GM23338 (cell line): ENCODE measurements around the gene RALGPS1. TPM values are rescaled to one million over a fixed set of nuclear protein-coding genes. Genes with fewer than 3 reads are reported as not detected.

ENCODE experiments used
- ATAC-seq: fragments of 200-7000 bp; cut with Tn5 transposase; 3 replicates; pipeline ENCODE4 v1.9.1; 2020
- DNase-seq: peaks from one replicate; pipeline ENCODE4 v3.0.0-alpha.2; 2015; ENCODE audit warnings: low spot score
- H2AFZ ChIP-seq: fragments of 200-600 bp; sonication (generic); 2 replicates; pipeline ENCODE4 v1.8.0; 2016; ENCODE audit warnings: antibody characterized with exemption, mild to moderate bottlenecking, moderate library complexity
- H3F3A ChIP-seq: fragments of 200-600 bp; sonication (generic); replicated peaks from 2 replicates; pipeline ENCODE4 v1.8.0; 2017; ENCODE audit warnings: antibody characterized with exemption, mixed run types, low read depth
- H3K27ac ChIP-seq: fragments of 200-600 bp; sonication (generic); 2 replicates; pipeline ENCODE4 v1.6.1; 2016; ENCODE audit warnings: low read depth
- H3K27me3 ChIP-seq: fragments of 200-600 bp; sonication (generic); 2 replicates; pipeline ENCODE4 v1.8.0; 2016; ENCODE audit warnings: mild to moderate bottlenecking, mixed run types, moderate library complexity; ENCODE audit not compliant: insufficient read depth
- H3K36me3 ChIP-seq: fragments of 200-600 bp; sonication (generic); 2 replicates; pipeline ENCODE4 v1.8.0; 2016; ENCODE audit warnings: mild to moderate bottlenecking; ENCODE audit not compliant: insufficient read depth
- H3K4me1 ChIP-seq: fragments of 200-600 bp; sonication (generic); 2 replicates; pipeline ENCODE4 v1.8.0; 2016; ENCODE audit warnings: mild to moderate bottlenecking, moderate library complexity; ENCODE audit not compliant: insufficient read depth
- H3K4me2 ChIP-seq: fragments of 200-600 bp; sonication (generic); 2 replicates; pipeline ENCODE4 v1.7.1; 2017; ENCODE audit warnings: mixed run types
- H3K4me3 ChIP-seq: fragments of 200-600 bp; sonication (generic); 2 replicates; pipeline ENCODE4 v1.6.1; 2016; ENCODE audit warnings: mixed run types
- H3K79me2 ChIP-seq: fragments of 200-600 bp; sonication (generic); replicated peaks from 2 replicates; pipeline ENCODE4 v1.8.0; 2017; ENCODE audit warnings: mild to moderate bottlenecking; ENCODE audit not compliant: insufficient read depth
- H3K9me2 ChIP-seq: fragments of 200-600 bp; sonication (generic); 2 replicates; pipeline ENCODE4 v1.8.0; 2017; ENCODE audit not compliant: insufficient read depth
- H4K20me1 ChIP-seq: fragments of 200-600 bp; sonication (generic); replicated peaks from 2 replicates; pipeline ENCODE4 v1.8.0; 2017; ENCODE audit warnings: mild to moderate bottlenecking; ENCODE audit not compliant: insufficient read depth
- H3K27ac Mint-ChIP-seq: 2 replicates; pipeline ENCODE4 v1.8.0; 2020; ENCODE audit warnings: inconsistent platforms, mild to moderate bottlenecking, moderate library complexity, mixed read lengths
- H3K27me3 Mint-ChIP-seq: 3 replicates; pipeline ENCODE4 v1.8.0; 2022; ENCODE audit warnings: low read depth, mild to moderate bottlenecking, moderate library complexity, mixed read lengths, inconsistent platforms; ENCODE audit not compliant: insufficient read depth, poor library complexity
- H3K36me3 Mint-ChIP-seq: 3 replicates; pipeline ENCODE4 v1.8.0; 2021; ENCODE audit warnings: low read depth, mild to moderate bottlenecking, inconsistent platforms, moderate library complexity, mixed read lengths
- H3K4me1 Mint-ChIP-seq: 3 replicates; pipeline ENCODE4 v1.8.0; 2020; ENCODE audit warnings: mild to moderate bottlenecking, inconsistent platforms, mixed read lengths
- H3K4me3 Mint-ChIP-seq: 3 replicates; pipeline ENCODE4 v1.8.0; 2021; ENCODE audit warnings: moderate library complexity, mild to moderate bottlenecking, inconsistent platforms, mixed read lengths
- H3K9me3 Mint-ChIP-seq: 3 replicates; pipeline ENCODE4 v1.8.0; 2020; ENCODE audit warnings: moderate library complexity, mild to moderate bottlenecking, inconsistent platforms, mixed read lengths
- CREB1 ChIP-seq: fragments of 250-450 bp; sonication (Bioruptor Pico); IDR thresholded peaks from 2 replicates; pipeline ENCODE4 v1.5.0; 2020; ENCODE audit warnings: low read depth, mild to moderate bottlenecking, moderate library complexity
- EZH2 ChIP-seq: fragments of 200-600 bp; sonication (generic); IDR thresholded peaks from one replicate; pipeline ENCODE4 v1.8.0; 2017; ENCODE audit warnings: antibody characterized with exemption, mild to moderate bottlenecking, low read depth; ENCODE audit not compliant: unreplicated experiment
- EZH2phosphoT487 ChIP-seq: fragments of 200-600 bp; sonication (generic); IDR thresholded peaks from one replicate; pipeline ENCODE4 v1.8.1; 2018; ENCODE audit warnings: antibody characterized with exemption; ENCODE audit not compliant: unreplicated experiment
- NANOG ChIP-seq: IDR thresholded peaks from 2 replicates; pipeline ENCODE4 v1.6.1; 2016; ENCODE audit warnings: antibody characterized with exemption, borderline replicate concordance
- POLR2AphosphoS5 ChIP-seq: IDR thresholded peaks from 2 replicates; pipeline ENCODE4 v1.6.1; 2016; ENCODE audit warnings: antibody characterized with exemption, low read depth
- STAT1 ChIP-seq: IDR thresholded peaks from one replicate; pipeline ENCODE4 v1.6.1; 2016; ENCODE audit warnings: antibody characterized with exemption; ENCODE audit not compliant: unreplicated experiment
- ZNF114 ChIP-seq: fragments of 250-450 bp; sonication (Bioruptor Pico); IDR thresholded peaks from 2 replicates; pipeline ENCODE4 v1.5.0; 2020; ENCODE audit warnings: mild to moderate bottlenecking, moderate library complexity
- polyA plus RNA-seq: library from polyadenylated mRNA; unstranded; fragments of >200 nt; fragmentation: Nextera tagmentation; extraction: Ambion mirVana; gene quantifications from 2 replicates; pipeline ENCODE4 v1.2.1, GENCODE V29; 2016
- total RNA-seq: library from RNA; depleted of rRNA; stranded (reverse); fragments of >200 nt; shearing (Covaris generic); gene quantifications from 2 replicates; pipeline ENCODE4 v1.2.3, GENCODE V29; 2014
- TF ChIP-seq, protein P1 (sequence below): IDR thresholded peaks from 2 replicates; pipeline ENCODE4 v1.6.1; 2016; ENCODE audit warnings: antibody characterized with exemption
- TF ChIP-seq, protein P2 (sequence below): IDR thresholded peaks from one replicate; pipeline ENCODE4 v1.6.1; 2018; ENCODE audit warnings: antibody characterized with exemption; ENCODE audit not compliant: unreplicated experiment
- TF ChIP-seq, protein P3 (sequence below), 2 experiments: fragments of 200-600 bp in 1 of 2; sonication (generic) in 1 of 2; conservative IDR thresholded peaks; 2 replicates each; pipeline versions ENCODE4 v1.5.1 to v1.6.1; 2016 to 2017; ENCODE audit warnings: antibody characterized with exemption in 2 of 2, low read depth in 2 of 2, mild to moderate bottlenecking in 2 of 2, moderate library complexity in 1 of 2

The RALGPS1 gene
- total and polyA plus RNA-seq, 2 experiments from 2014 or later: 18.2 to 57.1 TPM

DNA sequence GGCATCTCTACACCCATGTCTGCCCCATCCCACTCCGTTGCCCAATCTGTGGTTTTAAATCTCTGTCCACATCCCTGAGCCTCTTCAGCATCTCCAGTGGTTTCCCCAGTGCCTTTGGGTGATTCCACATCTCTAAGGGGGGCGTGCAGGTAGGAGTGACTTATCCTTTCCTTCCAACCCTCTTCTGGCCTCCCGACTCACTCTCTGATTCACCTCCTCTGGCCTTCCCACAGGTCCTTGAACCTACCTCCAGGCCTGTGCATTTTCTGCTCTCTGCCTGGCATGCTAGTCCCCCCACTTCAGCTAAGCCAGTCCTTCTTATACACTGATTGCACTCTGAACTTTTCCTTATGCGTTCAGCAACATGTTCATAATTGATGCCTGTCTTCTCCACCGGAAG, 99.0 kb downstream of the RALGPS1 start:
- ATAC-seq (no peak), DNase-seq (no peak)
- Mint-ChIP-seq H3K36me3 (no peaks in the 10 kb centered on the region), H3K4me1 (peaks cover 15% of the 10 kb centered on the region), H3K4me3 (no peak overlapping the region), H3K9me3 (no peaks in the 10 kb centered on the region; the same call in 2 of the 3 replicates), H3K27ac (no peak overlapping the region), H3K27me3 (peaks cover 4% of the 10 kb centered on the region)
- Histone ChIP-seq H3F3A (no peaks in the 10 kb centered on the region), H4K20me1 (no peaks in the 10 kb centered on the region; the same call in 1 of the 2 replicates), H3K27me3 (no peaks in the 10 kb centered on the region), H2AFZ (no peak overlapping the region), H3K79me2 (no peaks in the 10 kb centered on the region), H3K4me3 (no peak overlapping the region), H3K4me2 (no peak overlapping the region), H3K9me2 (no peaks in the 10 kb centered on the region), H3K27ac (no peak overlapping the region), H3K36me3 (no peaks in the 10 kb centered on the region), H3K4me1 (peaks cover 8% of the 10 kb centered on the region; the same call in 1 of the 2 replicates)
- TF ChIP-seq NANOG: no peak

DNA sequence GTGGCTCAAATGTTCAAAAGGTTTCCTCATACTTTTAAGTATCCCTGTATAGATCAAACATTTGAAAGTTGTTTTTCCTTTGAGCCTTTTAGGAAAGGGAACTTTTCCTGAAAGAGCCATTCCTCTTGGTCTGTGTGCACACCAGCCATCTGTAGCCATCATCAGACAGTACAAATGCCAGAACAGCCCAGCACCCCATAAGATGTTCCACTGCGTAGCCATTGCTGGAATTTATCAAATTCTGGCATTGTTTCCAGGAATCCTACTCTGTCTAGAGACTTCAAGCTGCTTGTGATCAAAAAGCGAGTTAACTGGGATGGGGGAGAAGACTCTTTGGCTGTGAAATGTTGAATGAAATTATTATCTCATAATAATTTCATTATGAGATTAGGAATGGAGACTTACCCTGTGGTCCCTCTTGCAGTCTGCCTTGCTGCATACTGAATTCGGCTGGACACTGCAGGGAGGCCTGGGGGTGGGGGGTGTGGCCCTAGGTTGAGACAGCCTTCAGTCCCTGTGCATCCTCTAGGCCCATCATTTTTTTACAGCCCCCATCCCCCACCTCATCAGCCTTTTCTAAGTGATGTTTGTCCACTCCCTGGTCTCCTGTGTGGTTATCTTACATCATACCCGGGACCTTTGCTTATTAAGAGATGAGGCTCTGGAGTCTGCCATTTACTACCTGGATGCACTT, 99.8 kb downstream of the RALGPS1 start:
- H3K36me3 ChIP-seq: no peaks in the 10 kb centered on the region
- TF ChIP-seq EZH2 (no peak), POLR2AphosphoS5 (no peak), EZH2phosphoT487 (no peak), STAT1 (no peak)
- TF ChIP-seq, protein P1, sequence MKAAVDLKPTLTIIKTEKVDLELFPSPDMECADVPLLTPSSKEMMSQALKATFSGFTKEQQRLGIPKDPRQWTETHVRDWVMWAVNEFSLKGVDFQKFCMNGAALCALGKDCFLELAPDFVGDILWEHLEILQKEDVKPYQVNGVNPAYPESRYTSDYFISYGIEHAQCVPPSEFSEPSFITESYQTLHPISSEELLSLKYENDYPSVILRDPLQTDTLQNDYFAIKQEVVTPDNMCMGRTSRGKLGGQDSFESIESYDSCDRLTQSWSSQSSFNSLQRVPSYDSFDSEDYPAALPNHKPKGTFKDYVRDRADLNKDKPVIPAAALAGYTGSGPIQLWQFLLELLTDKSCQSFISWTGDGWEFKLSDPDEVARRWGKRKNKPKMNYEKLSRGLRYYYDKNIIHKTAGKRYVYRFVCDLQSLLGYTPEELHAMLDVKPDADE: no peak
- Mint-ChIP-seq H3K4me3 (no peak overlapping the region), H3K36me3 (no peaks in the 10 kb centered on the region), H3K4me1 (peaks cover 15% of the 10 kb centered on the region), H3K9me3 (no peaks in the 10 kb centered on the region; the same call in 2 of the 3 replicates), H3K27me3 (peaks cover 4% of the 10 kb centered on the region), H3K27ac (no peak overlapping the region)
- H3K27ac ChIP-seq: no peak overlapping the region
- no peaks in the 10 kb centered on the region for H3K79me2 ChIP-seq
- H3K4me3 ChIP-seq: no peak overlapping the region
- H3K27me3 ChIP-seq: no peaks in the 10 kb centered on the region
- H4K20me1 ChIP-seq: no peaks in the 10 kb centered on the region; the same call in 1 of the 2 replicates
- peaks cover 8% of the 10 kb centered on the region; the same call in 1 of the 2 replicates for H3K4me1 ChIP-seq
- DNase-seq: no peak
- ATAC-seq: peak; percentile 49; the same call in 2 of the 3 replicates
- no peaks in the 10 kb centered on the region for H3F3A ChIP-seq
- H3K9me2 ChIP-seq: no peaks in the 10 kb centered on the region
- H2AFZ ChIP-seq: no peak overlapping the region
- H3K4me2 ChIP-seq: no peak overlapping the region

DNA sequence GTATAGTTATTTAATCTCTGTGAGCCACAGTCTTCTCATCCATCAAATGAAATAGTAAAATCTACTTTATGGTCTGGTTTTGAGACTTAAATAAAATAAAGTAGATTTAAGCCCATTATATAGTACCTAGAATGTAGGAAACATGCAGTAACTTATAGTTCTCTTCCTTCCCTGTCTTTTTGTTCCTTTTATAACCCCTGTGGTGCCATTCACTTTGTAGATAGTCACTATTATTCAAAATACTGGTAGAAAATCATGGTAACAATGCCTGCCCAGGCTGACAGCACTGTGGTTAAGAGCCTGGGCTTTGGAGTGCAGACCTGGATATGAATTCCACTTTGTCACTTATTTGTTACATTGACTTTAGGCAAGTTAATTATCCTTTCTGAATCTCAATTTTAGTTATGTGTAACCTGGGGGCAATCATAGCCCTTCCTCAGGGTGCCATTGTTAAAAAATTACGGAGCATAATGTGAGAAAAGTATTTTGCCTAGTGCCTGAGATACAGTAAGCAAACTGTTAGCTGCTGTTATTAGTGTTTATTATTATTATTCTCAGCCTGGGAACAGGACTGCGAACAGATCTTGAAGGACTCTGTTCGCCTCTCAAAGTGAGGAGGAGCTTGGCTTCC, 100.4 kb downstream of the RALGPS1 start:
- H3K36me3 ChIP-seq: no peaks in the 10 kb centered on the region
- peaks cover 4% of the 10 kb centered on the region for H3K27me3 Mint-ChIP-seq
- H3K4me3 Mint-ChIP-seq: no peak overlapping the region
- peaks cover 8% of the 10 kb centered on the region; the same call in 1 of the 2 replicates for H3K4me1 ChIP-seq
- H4K20me1 ChIP-seq: no peaks in the 10 kb centered on the region; the same call in 1 of the 2 replicates
- H2AFZ ChIP-seq: no peak overlapping the region
- no peak overlapping the region for H3K27ac Mint-ChIP-seq
- peak; percentile 42; the same call in 1 of the 3 replicates for ATAC-seq
- H3K4me1 Mint-ChIP-seq: peaks cover 15% of the 10 kb centered on the region
- H3K27me3 ChIP-seq: no peaks in the 10 kb centered on the region
- H3K79me2 ChIP-seq: no peaks in the 10 kb centered on the region
- H3K27ac ChIP-seq: no peak overlapping the region
- H3F3A ChIP-seq: no peaks in the 10 kb centered on the region
- DNase-seq: no peak
- H3K4me3 ChIP-seq: no peak overlapping the region
- no peak overlapping the region for H3K4me2 ChIP-seq
- H3K36me3 Mint-ChIP-seq: no peaks in the 10 kb centered on the region
- no peaks in the 10 kb centered on the region; the same call in 2 of the 3 replicates for H3K9me3 Mint-ChIP-seq
- no peaks in the 10 kb centered on the region for H3K9me2 ChIP-seq
- TF ChIP-seq, protein P2, sequence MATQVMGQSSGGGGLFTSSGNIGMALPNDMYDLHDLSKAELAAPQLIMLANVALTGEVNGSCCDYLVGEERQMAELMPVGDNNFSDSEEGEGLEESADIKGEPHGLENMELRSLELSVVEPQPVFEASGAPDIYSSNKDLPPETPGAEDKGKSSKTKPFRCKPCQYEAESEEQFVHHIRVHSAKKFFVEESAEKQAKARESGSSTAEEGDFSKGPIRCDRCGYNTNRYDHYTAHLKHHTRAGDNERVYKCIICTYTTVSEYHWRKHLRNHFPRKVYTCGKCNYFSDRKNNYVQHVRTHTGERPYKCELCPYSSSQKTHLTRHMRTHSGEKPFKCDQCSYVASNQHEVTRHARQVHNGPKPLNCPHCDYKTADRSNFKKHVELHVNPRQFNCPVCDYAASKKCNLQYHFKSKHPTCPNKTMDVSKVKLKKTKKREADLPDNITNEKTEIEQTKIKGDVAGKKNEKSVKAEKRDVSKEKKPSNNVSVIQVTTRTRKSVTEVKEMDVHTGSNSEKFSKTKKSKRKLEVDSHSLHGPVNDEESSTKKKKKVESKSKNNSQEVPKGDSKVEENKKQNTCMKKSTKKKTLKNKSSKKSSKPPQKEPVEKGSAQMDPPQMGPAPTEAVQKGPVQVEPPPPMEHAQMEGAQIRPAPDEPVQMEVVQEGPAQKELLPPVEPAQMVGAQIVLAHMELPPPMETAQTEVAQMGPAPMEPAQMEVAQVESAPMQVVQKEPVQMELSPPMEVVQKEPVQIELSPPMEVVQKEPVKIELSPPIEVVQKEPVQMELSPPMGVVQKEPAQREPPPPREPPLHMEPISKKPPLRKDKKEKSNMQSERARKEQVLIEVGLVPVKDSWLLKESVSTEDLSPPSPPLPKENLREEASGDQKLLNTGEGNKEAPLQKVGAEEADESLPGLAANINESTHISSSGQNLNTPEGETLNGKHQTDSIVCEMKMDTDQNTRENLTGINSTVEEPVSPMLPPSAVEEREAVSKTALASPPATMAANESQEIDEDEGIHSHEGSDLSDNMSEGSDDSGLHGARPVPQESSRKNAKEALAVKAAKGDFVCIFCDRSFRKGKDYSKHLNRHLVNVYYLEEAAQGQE: no peak
- TF ChIP-seq CREB1 (CRISPR knock-in tag): no peak
- TF ChIP-seq NANOG: no peak
- TF ChIP-seq, protein P3, sequence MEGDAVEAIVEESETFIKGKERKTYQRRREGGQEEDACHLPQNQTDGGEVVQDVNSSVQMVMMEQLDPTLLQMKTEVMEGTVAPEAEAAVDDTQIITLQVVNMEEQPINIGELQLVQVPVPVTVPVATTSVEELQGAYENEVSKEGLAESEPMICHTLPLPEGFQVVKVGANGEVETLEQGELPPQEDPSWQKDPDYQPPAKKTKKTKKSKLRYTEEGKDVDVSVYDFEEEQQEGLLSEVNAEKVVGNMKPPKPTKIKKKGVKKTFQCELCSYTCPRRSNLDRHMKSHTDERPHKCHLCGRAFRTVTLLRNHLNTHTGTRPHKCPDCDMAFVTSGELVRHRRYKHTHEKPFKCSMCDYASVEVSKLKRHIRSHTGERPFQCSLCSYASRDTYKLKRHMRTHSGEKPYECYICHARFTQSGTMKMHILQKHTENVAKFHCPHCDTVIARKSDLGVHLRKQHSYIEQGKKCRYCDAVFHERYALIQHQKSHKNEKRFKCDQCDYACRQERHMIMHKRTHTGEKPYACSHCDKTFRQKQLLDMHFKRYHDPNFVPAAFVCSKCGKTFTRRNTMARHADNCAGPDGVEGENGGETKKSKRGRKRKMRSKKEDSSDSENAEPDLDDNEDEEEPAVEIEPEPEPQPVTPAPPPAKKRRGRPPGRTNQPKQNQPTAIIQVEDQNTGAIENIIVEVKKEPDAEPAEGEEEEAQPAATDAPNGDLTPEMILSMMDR (conservative IDR thresholded peaks at IDR 0.05; ENCODE audit: low read depth in 2 of 2): no peak
- no peak for TF ChIP-seq ZNF114 (CRISPR knock-in tag)
- TF ChIP-seq EZH2phosphoT487: no peak
